Measurements from ENCODE around the gene ASRGL1.

The ASRGL1 gene

GRCh38 chr11:62402226-62402959 lies 65.1 kb downstream of the ASRGL1 start:
- no peak for DNase-seq (ENCODE audit: low read depth)
- TF ChIP-seq, protein P1, sequence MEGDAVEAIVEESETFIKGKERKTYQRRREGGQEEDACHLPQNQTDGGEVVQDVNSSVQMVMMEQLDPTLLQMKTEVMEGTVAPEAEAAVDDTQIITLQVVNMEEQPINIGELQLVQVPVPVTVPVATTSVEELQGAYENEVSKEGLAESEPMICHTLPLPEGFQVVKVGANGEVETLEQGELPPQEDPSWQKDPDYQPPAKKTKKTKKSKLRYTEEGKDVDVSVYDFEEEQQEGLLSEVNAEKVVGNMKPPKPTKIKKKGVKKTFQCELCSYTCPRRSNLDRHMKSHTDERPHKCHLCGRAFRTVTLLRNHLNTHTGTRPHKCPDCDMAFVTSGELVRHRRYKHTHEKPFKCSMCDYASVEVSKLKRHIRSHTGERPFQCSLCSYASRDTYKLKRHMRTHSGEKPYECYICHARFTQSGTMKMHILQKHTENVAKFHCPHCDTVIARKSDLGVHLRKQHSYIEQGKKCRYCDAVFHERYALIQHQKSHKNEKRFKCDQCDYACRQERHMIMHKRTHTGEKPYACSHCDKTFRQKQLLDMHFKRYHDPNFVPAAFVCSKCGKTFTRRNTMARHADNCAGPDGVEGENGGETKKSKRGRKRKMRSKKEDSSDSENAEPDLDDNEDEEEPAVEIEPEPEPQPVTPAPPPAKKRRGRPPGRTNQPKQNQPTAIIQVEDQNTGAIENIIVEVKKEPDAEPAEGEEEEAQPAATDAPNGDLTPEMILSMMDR (IDR thresholded peaks at IDR 0.05; ENCODE audit: control insufficient read depth, insufficient read depth, low read depth, low read length, missing control alignments) = no peak
- H3K4me3 ChIP-seq (ENCODE audit: control insufficient read depth, low read depth, low read length) = no peak overlapping the region

GRCh38 chr11:62402960-62403730 lies 65.9 kb downstream of the ASRGL1 start:
- no peak overlapping the region for H3K4me3 ChIP-seq (ENCODE audit: control insufficient read depth, low read depth, low read length)
- TF ChIP-seq, protein P1 (IDR thresholded peaks at IDR 0.05; ENCODE audit: control insufficient read depth, insufficient read depth, low read depth, low read length, missing control alignments) = no peak
- DNase-seq (ENCODE audit: low read depth) = no peak

DNA sequence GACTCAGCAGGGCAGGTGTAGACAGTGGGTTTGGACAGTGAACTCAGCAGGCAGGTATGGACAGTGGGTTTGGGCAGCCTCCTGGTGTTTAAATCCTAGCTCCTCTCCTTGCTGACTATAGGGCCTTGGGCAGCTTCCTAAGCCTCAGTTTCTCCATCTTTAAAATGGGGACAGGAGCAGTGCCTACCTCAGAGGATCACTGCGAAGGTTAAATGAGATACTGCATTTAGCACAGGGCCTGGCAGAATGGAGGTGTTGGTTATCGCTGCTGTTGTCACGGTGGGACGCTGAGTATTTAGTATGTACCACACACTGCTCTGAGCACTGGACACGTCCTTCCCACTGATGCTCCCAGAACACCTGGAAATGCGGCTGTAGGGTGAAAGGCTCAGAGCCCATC lies 67.2 kb downstream of the ASRGL1 start:
- H3K4me3 ChIP-seq (ENCODE audit: control insufficient read depth, low read depth, low read length) = no peak overlapping the region
- TF ChIP-seq, protein P1 (IDR thresholded peaks at IDR 0.05; ENCODE audit: control insufficient read depth, insufficient read depth, low read depth, low read length, missing control alignments) = no peak
- no peak for DNase-seq (ENCODE audit: low read depth)

GRCh38 chr11:62404901-62405300 lies 67.7 kb downstream of the ASRGL1 start:
- TF ChIP-seq, protein P1 (IDR thresholded peaks at IDR 0.05; ENCODE audit: control insufficient read depth, insufficient read depth, low read depth, low read length, missing control alignments) = no peak
- DNase-seq (ENCODE audit: low read depth) = no peak
- H3K4me3 ChIP-seq (ENCODE audit: control insufficient read depth, low read depth, low read length) = no peak overlapping the region

DNA sequence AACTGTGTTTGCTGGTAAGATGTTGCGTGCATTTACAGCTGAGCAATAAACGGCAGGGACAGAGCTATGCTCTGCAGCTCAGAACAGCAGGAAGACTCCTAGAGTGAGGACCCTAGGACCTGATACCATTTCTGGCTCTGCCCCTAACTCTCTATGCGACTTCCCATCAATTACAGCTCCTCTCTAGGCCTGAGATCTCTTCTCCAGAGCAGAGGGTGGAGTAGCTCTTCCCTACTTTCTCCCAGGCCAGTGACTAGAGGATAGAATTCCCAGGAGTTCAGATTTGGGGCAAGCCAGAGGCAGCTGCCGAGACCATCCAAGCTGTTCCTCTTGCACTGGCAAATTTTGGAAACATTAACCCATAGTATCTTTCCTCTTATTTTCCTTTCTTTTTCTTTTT lies 68.8 kb downstream of the ASRGL1 start:
- TF ChIP-seq, protein P1 (IDR thresholded peaks at IDR 0.05; ENCODE audit: control insufficient read depth, insufficient read depth, low read depth, low read length, missing control alignments) = no peak
- DNase-seq (ENCODE audit: low read depth) = no peak
- H3K4me3 ChIP-seq (ENCODE audit: control insufficient read depth, low read depth, low read length) = no peak overlapping the region

GRCh38 chr11:62409831-62410230 lies 72.6 kb downstream of the ASRGL1 start:
- no peak overlapping the region for H3K4me3 ChIP-seq (ENCODE audit: control insufficient read depth, low read depth, low read length)
- TF ChIP-seq, protein P1 (IDR thresholded peaks at IDR 0.05; ENCODE audit: control insufficient read depth, insufficient read depth, low read depth, low read length, missing control alignments) = no peak
- DNase-seq (ENCODE audit: low read depth) = no peak
